Astrocyte (in vitro differentiated cells and primary cell): ENCODE results near the gene PBOV1. TPM values are rescaled to one million over a fixed set of nuclear protein-coding genes. Genes with fewer than 3 reads are reported as not detected.

Source experiments
- DNase-seq: peaks from one replicate; pipeline ENCODE4 v3.0.0-alpha.2; 2010; ENCODE audit warnings: low read depth
- FAIRE-seq: peaks from 2 replicates; lab custom pipeline; 2011; peaks lifted over from hg19 to GRCh38; lab: Jason Lieb, UNC
- H2AFZ ChIP-seq: 2 replicates; pipeline ENCODE4 v1.6.0; 2012; ENCODE audit warnings: low read depth, low read length, inconsistent platforms
- H3K27ac ChIP-seq: 2 replicates; pipeline ENCODE4 v1.5.1; 2011; ENCODE audit warnings: low read depth, low read length, inconsistent platforms
- H3K27me3 ChIP-seq: 2 replicates; pipeline ENCODE4 v1.6.0; 2011; ENCODE audit warnings: low read length, inconsistent platforms; ENCODE audit not compliant: insufficient read depth
- H3K36me3 ChIP-seq: 2 replicates; pipeline ENCODE4 v1.5.1; 2011; ENCODE audit warnings: low read length, inconsistent platforms; ENCODE audit not compliant: insufficient read depth
- H3K4me1 ChIP-seq: 2 replicates; pipeline ENCODE4 v1.5.1; 2011; ENCODE audit warnings: low read length, inconsistent platforms; ENCODE audit not compliant: insufficient read depth
- H3K4me2 ChIP-seq: 2 replicates; pipeline ENCODE4 v1.6.0; 2012; ENCODE audit warnings: low read length, inconsistent platforms
- H3K4me3 ChIP-seq: 2 replicates; pipeline ENCODE4 v1.5.1; 2011; ENCODE audit warnings: low read depth, mild to moderate bottlenecking, low read length, inconsistent platforms; ENCODE audit not compliant: insufficient read depth
- H3K79me2 ChIP-seq: 2 replicates; pipeline ENCODE4 v1.6.0; 2012; ENCODE audit warnings: mild to moderate bottlenecking, low read length, inconsistent platforms; ENCODE audit not compliant: insufficient read depth
- H3K9ac ChIP-seq: 2 replicates; pipeline ENCODE4 v1.6.0; 2012; ENCODE audit warnings: mild to moderate bottlenecking, low read length, inconsistent platforms
- H3K9me3 ChIP-seq: 2 replicates; pipeline ENCODE4 v1.5.1; 2012; ENCODE audit warnings: low read depth, mild to moderate bottlenecking, low read length, inconsistent platforms; ENCODE audit not compliant: insufficient read depth
- H4K20me1 ChIP-seq: 2 replicates; pipeline ENCODE4 v1.6.0; 2012; ENCODE audit warnings: low read length, inconsistent platforms; ENCODE audit not compliant: insufficient read depth
- H3K27ac Mint-ChIP-seq: one replicate; pipeline ENCODE4 v1.8.0; 2021; ENCODE audit warnings: mild to moderate bottlenecking, mixed read lengths; ENCODE audit not compliant: unreplicated experiment
- H3K27me3 Mint-ChIP-seq: one replicate; pipeline ENCODE4 v1.8.0; 2021; ENCODE audit warnings: low read depth, mixed read lengths; ENCODE audit not compliant: unreplicated experiment
- H3K36me3 Mint-ChIP-seq: one replicate; pipeline ENCODE4 v1.8.0; 2021; ENCODE audit warnings: low read depth, mixed read lengths; ENCODE audit not compliant: unreplicated experiment
- H3K4me1 Mint-ChIP-seq: one replicate; pipeline ENCODE4 v1.8.0; 2021; ENCODE audit warnings: low read depth, mixed read lengths; ENCODE audit not compliant: unreplicated experiment
- H3K4me3 Mint-ChIP-seq: one replicate; pipeline ENCODE4 v1.8.0; 2021; ENCODE audit warnings: mild to moderate bottlenecking, moderate library complexity, mixed read lengths; ENCODE audit not compliant: unreplicated experiment
- H3K9me3 Mint-ChIP-seq: one replicate; pipeline ENCODE4 v1.8.0; 2021; ENCODE audit warnings: mild to moderate bottlenecking, mixed read lengths; ENCODE audit not compliant: unreplicated experiment
- CTCF ChIP-seq: IDR thresholded peaks from 2 replicates; pipeline ENCODE4 v1.5.1; 2011; ENCODE audit warnings: low read depth, mild to moderate bottlenecking, inconsistent platforms, low read length, moderate library complexity; ENCODE audit not compliant: insufficient read depth
- EZH2 ChIP-seq: IDR thresholded peaks from 2 replicates; pipeline ENCODE4 v1.6.1; 2012; ENCODE audit warnings: mild to moderate bottlenecking, low read length, inconsistent platforms; ENCODE audit not compliant: insufficient read depth
- total RNA-seq: library from RNA; stranded (reverse); gene quantifications from 2 replicates; pipeline ENCODE4 v1.2.1, GENCODE V29; 2021

The PBOV1 gene
- total RNA-seq, 1 donor from 2014 or later, result not detected

GRCh38 chr6:138183790-138184134, 34.5 kb downstream of the PBOV1 start:
- Histone ChIP-seq H2AFZ (no peak overlapping the region), H3K27me3 (no peaks in the 10 kb centered on the region), H3K9me3 (no peaks in the 10 kb centered on the region), H3K4me1 (no peaks in the 10 kb centered on the region), H4K20me1 (no peaks in the 10 kb centered on the region), H3K9ac (no peak overlapping the region), H3K4me3 (no peak overlapping the region), H3K27ac (no peak overlapping the region), H3K79me2 (no peaks in the 10 kb centered on the region), H3K36me3 (no peaks in the 10 kb centered on the region), H3K4me2 (no peak overlapping the region)
- no peaks in the 10 kb centered on the region for H3K36me3 Mint-ChIP-seq
- no peak overlapping the region for H3K27ac Mint-ChIP-seq
- peaks cover 4% of the 10 kb centered on the region for H3K4me1 Mint-ChIP-seq
- FAIRE-seq (no peak), DNase-seq (no peak)
- no peak for TF ChIP-seq CTCF
- no peak for TF ChIP-seq EZH2
- peaks cover 2% of the 10 kb centered on the region for H3K9me3 Mint-ChIP-seq
- no peaks in the 10 kb centered on the region for H3K27me3 Mint-ChIP-seq
- no peak overlapping the region for H3K4me3 Mint-ChIP-seq

- H3K4me2 ChIP-seq, result no peak overlapping the region
- Mint-ChIP-seq H3K4me3 (no peak overlapping the region), H3K36me3 (no peaks in the 10 kb centered on the region), H3K27ac (peak overlapping the region; percentile 36), H3K9me3 (peaks cover 2% of the 10 kb centered on the region), H3K4me1 (peaks cover 1% of the 10 kb centered on the region), H3K27me3 (no peaks in the 10 kb centered on the region)
- H3K27ac ChIP-seq, result no peak overlapping the region
- no peak overlapping the region for H3K4me3 ChIP-seq
- FAIRE-seq (no peak), DNase-seq (no peak)
- no peak overlapping the region for H2AFZ ChIP-seq
- H3K9ac ChIP-seq, result no peak overlapping the region
- H4K20me1 ChIP-seq, result no peaks in the 10 kb centered on the region
- no peak for TF ChIP-seq EZH2
- no peak for TF ChIP-seq CTCF
- no peaks in the 10 kb centered on the region for H3K79me2 ChIP-seq
- no peaks in the 10 kb centered on the region for H3K27me3 ChIP-seq
- H3K9me3 ChIP-seq, result no peaks in the 10 kb centered on the region
- no peaks in the 10 kb centered on the region for H3K4me1 ChIP-seq
- no peaks in the 10 kb centered on the region for H3K36me3 ChIP-seq
Measured at GRCh38 chr6:138182939-138183789, 35.1 kb downstream of the PBOV1 start.

DNA sequence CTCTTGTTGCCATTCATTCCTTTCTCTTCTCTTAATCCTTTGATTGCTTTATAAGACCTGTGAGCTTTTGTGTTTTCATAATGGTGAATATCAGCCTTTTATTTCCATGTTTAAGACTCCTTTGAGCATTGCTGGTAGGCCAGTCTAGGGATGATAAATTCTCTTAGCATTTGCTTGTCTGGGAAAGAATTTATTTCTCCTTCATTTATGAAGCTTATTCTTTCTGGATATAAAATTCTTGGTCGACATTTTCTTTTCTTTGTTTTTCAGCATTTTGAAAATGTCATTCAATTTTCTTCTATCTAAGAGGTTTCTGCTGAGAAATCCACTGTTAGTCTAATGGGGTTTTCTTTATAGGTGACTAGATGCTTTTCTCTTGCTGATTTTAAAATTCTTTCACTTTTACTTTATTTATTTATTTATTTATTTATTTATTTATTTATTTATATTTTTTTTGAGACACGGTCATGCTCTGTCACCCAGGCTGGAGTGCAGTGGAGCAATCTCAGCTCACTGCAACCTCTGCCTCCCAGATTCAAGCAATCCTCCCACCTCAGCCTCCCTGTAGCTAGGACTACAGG, 41.5 kb downstream of the PBOV1 start:
- DNase-seq (no peak), FAIRE-seq (no peak)
- Histone ChIP-seq H3K27ac (no peak overlapping the region), H3K4me3 (no peak overlapping the region), H3K4me1 (no peaks in the 10 kb centered on the region), H4K20me1 (no peaks in the 10 kb centered on the region), H3K27me3 (no peaks in the 10 kb centered on the region), H2AFZ (no peak overlapping the region), H3K9ac (no peak overlapping the region), H3K9me3 (no peaks in the 10 kb centered on the region), H3K36me3 (no peaks in the 10 kb centered on the region), H3K79me2 (no peaks in the 10 kb centered on the region), H3K4me2 (no peak overlapping the region)
- H3K36me3 Mint-ChIP-seq, result peaks cover 2% of the 10 kb centered on the region
- no peaks in the 10 kb centered on the region for H3K4me1 Mint-ChIP-seq
- peaks cover 20% of the 10 kb centered on the region for H3K9me3 Mint-ChIP-seq
- no peak for TF ChIP-seq EZH2
- no peak for TF ChIP-seq CTCF
- no peaks in the 10 kb centered on the region for H3K27me3 Mint-ChIP-seq
- H3K27ac Mint-ChIP-seq, result no peak overlapping the region
- H3K4me3 Mint-ChIP-seq, result no peak overlapping the region
